ENCODE data around the gene MPPED2. TPM values are rescaled to one million over a fixed set of nuclear protein-coding genes. Genes with fewer than 3 reads are reported as not detected.

The MPPED2 gene
- polyA plus RNA-seq, 1 donor (not counting 4 experiments of a cell fraction or from before 2014, with no cell fraction given): not detected

GRCh38 chr11:30485222-30485621, 100.9 kb downstream of the MPPED2 start:
- dilution Hi-C loops (cut with MboI; ENCODE audit: extremely low pct_ligation_motif_present, low sequenced_read_pairs): no loop called here
- no peaks in the 10 kb centered on the region for H3K36me3 ChIP-seq (ENCODE audit: control insufficient read depth in 2 of 2, extremely low read depth in 1 of 2, insufficient read depth in 2 of 2, low read length in 2 of 2)
- no peak overlapping the region for H2AFZ ChIP-seq (ENCODE audit: control insufficient read depth, low read length)
- no peaks in the 10 kb centered on the region for H4K20me1 ChIP-seq (ENCODE audit: control insufficient read depth, extremely low read depth, insufficient read depth, low read length)
- DNase-seq (ENCODE audit: low read depth, low spot score): no peak
- no peaks in the 10 kb centered on the region for H3K27me3 ChIP-seq (ENCODE audit: control insufficient read depth, extremely low read depth, insufficient read depth, low read length)
- TF ChIP-seq CTCF (optimal IDR thresholded peaks at IDR 0.05 in 1 of 3, IDR thresholded peaks at IDR 0.05 in 1 of 3, conservative IDR thresholded peaks at IDR 0.05 in 1 of 3; ENCODE audit: extremely low read depth in 1 of 3, insufficient read depth in 2 of 3, low read length in 3 of 3) (no peak), EZH2 (IDR thresholded peaks at IDR 0.05; ENCODE audit: low read length) (no peak)
- H3K9ac ChIP-seq (ENCODE audit: control insufficient read depth, extremely low read depth, insufficient read depth, low read length): no peak overlapping the region
- H3K79me2 ChIP-seq (ENCODE audit: control insufficient read depth, insufficient read depth, low read length): no peaks in the 10 kb centered on the region
- H3K4me2 ChIP-seq (ENCODE audit: control insufficient read depth, extremely low read depth, insufficient read depth, low read depth, low read length): no peak overlapping the region
- FAIRE-seq: no peak
- no peaks in the 10 kb centered on the region for H3K9me1 ChIP-seq (ENCODE audit: control insufficient read depth, extremely low read depth, insufficient read depth, low read length)
- no peaks in the 10 kb centered on the region for H3K4me1 ChIP-seq (ENCODE audit: control insufficient read depth, extremely low read depth, insufficient read depth, low read length)
- H3K27ac ChIP-seq (ENCODE audit: control insufficient read depth, insufficient read depth, low read length): no peak overlapping the region
- no peaks in the 10 kb centered on the region for H3K9me3 ChIP-seq (ENCODE audit: control insufficient read depth, low read depth, low read length)
- H3K4me3 ChIP-seq (ENCODE audit: control insufficient read depth in 2 of 3, extremely low read depth in 1 of 3, insufficient read depth in 2 of 3, low read depth in 1 of 3, low read length in 3 of 3): no peak overlapping the region

- H3K4me1 ChIP-seq (ENCODE audit: control insufficient read depth, extremely low read depth, insufficient read depth, low read length): no peaks in the 10 kb centered on the region
- H3K4me2 ChIP-seq (ENCODE audit: control insufficient read depth, extremely low read depth, insufficient read depth, low read depth, low read length): no peak overlapping the region
- no peaks in the 10 kb centered on the region for H3K36me3 ChIP-seq (ENCODE audit: control insufficient read depth in 2 of 2, extremely low read depth in 1 of 2, insufficient read depth in 2 of 2, low read length in 2 of 2)
- DNase-seq (ENCODE audit: low read depth, low spot score): no peak
- no peak overlapping the region for H2AFZ ChIP-seq (ENCODE audit: control insufficient read depth, low read length)
- dilution Hi-C loops (cut with MboI; ENCODE audit: extremely low pct_ligation_motif_present, low sequenced_read_pairs): no loop called here
- H3K9me3 ChIP-seq (ENCODE audit: control insufficient read depth, low read depth, low read length): no peaks in the 10 kb centered on the region
- H3K4me3 ChIP-seq (ENCODE audit: control insufficient read depth in 2 of 3, extremely low read depth in 1 of 3, insufficient read depth in 2 of 3, low read depth in 1 of 3, low read length in 3 of 3): no peak overlapping the region
- TF ChIP-seq EZH2 (IDR thresholded peaks at IDR 0.05; ENCODE audit: low read length) (no peak), CTCF (optimal IDR thresholded peaks at IDR 0.05 in 1 of 3, IDR thresholded peaks at IDR 0.05 in 1 of 3, conservative IDR thresholded peaks at IDR 0.05 in 1 of 3; ENCODE audit: extremely low read depth in 1 of 3, insufficient read depth in 2 of 3, low read length in 3 of 3) (no peak)
- no peaks in the 10 kb centered on the region for H3K9me1 ChIP-seq (ENCODE audit: control insufficient read depth, extremely low read depth, insufficient read depth, low read length)
- no peak for FAIRE-seq
- no peak overlapping the region for H3K27ac ChIP-seq (ENCODE audit: control insufficient read depth, insufficient read depth, low read length)
- no peaks in the 10 kb centered on the region for H3K79me2 ChIP-seq (ENCODE audit: control insufficient read depth, insufficient read depth, low read length)
- H4K20me1 ChIP-seq (ENCODE audit: control insufficient read depth, extremely low read depth, insufficient read depth, low read length): no peaks in the 10 kb centered on the region
- no peaks in the 10 kb centered on the region for H3K27me3 ChIP-seq (ENCODE audit: control insufficient read depth, extremely low read depth, insufficient read depth, low read length)
- H3K9ac ChIP-seq (ENCODE audit: control insufficient read depth, extremely low read depth, insufficient read depth, low read length): no peak overlapping the region
Observed at GRCh38 chr11:30483056-30483455, 103.1 kb downstream of the MPPED2 start.

Measured in keratinocyte (primary cell).